Measurements from ENCODE around the gene ATP6V1F.

DNA sequence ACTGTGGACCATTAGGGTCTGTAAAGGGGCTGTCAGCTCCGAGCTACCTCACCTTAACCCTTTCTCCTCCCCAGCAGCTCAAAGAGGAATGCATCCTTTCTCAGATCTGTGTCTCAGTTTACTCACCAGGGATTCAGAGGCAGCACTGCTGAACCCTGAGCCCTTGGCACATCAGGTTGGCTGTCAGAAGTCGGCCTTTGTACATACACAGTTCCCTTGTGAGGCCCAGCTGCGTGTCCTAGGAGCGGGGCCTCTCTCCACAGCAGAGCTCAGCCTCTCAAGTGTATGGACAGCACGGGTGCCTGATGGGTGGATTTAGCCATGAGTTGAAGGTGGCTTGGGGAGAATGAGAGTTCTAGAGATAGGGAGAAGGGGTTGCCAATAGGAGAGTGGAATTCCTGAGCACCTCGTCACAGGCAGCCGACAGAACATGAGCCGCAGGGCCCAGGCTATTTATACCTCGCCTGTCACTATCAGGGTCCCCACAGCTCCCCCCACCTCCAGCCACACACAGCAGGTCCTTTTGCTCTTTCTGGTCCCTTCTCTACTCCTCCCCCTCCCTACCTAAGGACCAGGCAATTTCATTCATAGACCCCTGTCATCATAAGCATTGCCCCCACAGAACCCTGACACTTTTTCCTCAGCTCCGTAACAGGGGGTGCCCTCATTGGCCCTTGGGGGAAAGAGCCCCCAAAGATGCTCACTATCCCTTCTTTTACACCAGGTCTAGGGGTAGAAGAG, 34.5 kb upstream of the ATP6V1F start:
- no peak for TF ChIP-seq EZH2 (IDR thresholded peaks at IDR 0.05; ENCODE audit: insufficient read depth, poor library complexity, severe bottlenecking)
- TF ChIP-seq EZH2phosphoT487 (IDR thresholded peaks at IDR 0.05; ENCODE audit: insufficient read depth, low read depth) = no peak

Measured in GM23248 (cell line).